ENCODE results near the gene CAPZA1. TPM values are rescaled to one million over a fixed set of nuclear protein-coding genes. Genes with fewer than 3 reads are reported as not detected.
"Not testable (repeated sequence)": the region's sequence is repeated elsewhere in the genome, so short reads cannot be mapped to it uniquely, and the experiment has no call there.

Gene CAPZA1
- total RNA-seq, 1 experiment from 2014 or later, result 97.5 TPM

GRCh38 chr1:112620377-112620695 is 704 bp downstream of the CAPZA1 start (continued):
- TF ChIP-seq FOXP1 (CRISPR knock-in tag; IDR thresholded peaks at IDR 0.05; ENCODE audit: borderline replicate concordance), result no peak
- TF ChIP-seq ZNF219 (CRISPR knock-in tag; IDR thresholded peaks at IDR 0.05; ENCODE audit: borderline replicate concordance), result no peak
- no peak for TF ChIP-seq NFATC4 (CRISPR knock-in tag; IDR thresholded peaks at IDR 0.05)
- TF ChIP-seq NR2C2 (CRISPR knock-in tag; IDR thresholded peaks at IDR 0.05), result no peak
- no peak for TF ChIP-seq E2F5 (CRISPR knock-in tag; IDR thresholded peaks at IDR 0.05)
- no peak for TF ChIP-seq ZNF121 (CRISPR knock-in tag; IDR thresholded peaks at IDR 0.05)
- TF ChIP-seq NR1H2 (CRISPR knock-in tag; IDR thresholded peaks at IDR 0.05), result no peak
- TF ChIP-seq ZNF532 (CRISPR knock-in tag; IDR thresholded peaks at IDR 0.05; ENCODE audit: borderline replicate concordance), result no peak
- no peak for TF ChIP-seq TEAD1 (CRISPR knock-in tag; IDR thresholded peaks at IDR 0.05)
- no peak for TF ChIP-seq ZNF425 (CRISPR knock-in tag; conservative IDR thresholded peaks at IDR 0.05)
- no peak for TF ChIP-seq ZSCAN18 (CRISPR knock-in tag; IDR thresholded peaks at IDR 0.05)
- TF ChIP-seq ZNF512 (CRISPR knock-in tag; IDR thresholded peaks at IDR 0.05; ENCODE audit: borderline replicate concordance), result no peak
- TF ChIP-seq TP53 (CRISPR knock-in tag; IDR thresholded peaks at IDR 0.05), result no peak

- H3K27me3 Mint-ChIP-seq (ENCODE audit: low read depth); ATAC-seq; H3K9me3 Mint-ChIP-seq; DNase-seq (ENCODE audit: low spot score); H3K36me3 Mint-ChIP-seq; CTCF ChIA-PET; H3K27ac Mint-ChIP-seq; H3K4me3 Mint-ChIP-seq: not testable (repeated sequence)
- peaks cover 14% of the 10 kb centered on the region for H3K4me1 Mint-ChIP-seq
- POLR2A ChIA-PET, result interaction anchor here (0.7 kb wide), 1 partner anchor 80 kb away, joined by 5 read pairs; no protein-coding TSS in a partner anchor
Observed at GRCh38 chr1:112624493-112624892, 4.9 kb downstream of the CAPZA1 start.

GRCh38 chr1:112625696-112626095 is 6.1 kb downstream of the CAPZA1 start:
- ChIA-PET POLR2A (no interaction called here), CTCF (no interaction called here)
- no peak overlapping the region for H3K4me3 Mint-ChIP-seq
- peaks cover 6% of the 10 kb centered on the region; the same call in 1 of the 2 replicates for H3K36me3 Mint-ChIP-seq
- DNase-seq (ENCODE audit: low spot score) (no peak), ATAC-seq (no peak)
- H3K27ac Mint-ChIP-seq, result peak overlapping the region; percentile 65
- H3K4me1 Mint-ChIP-seq, result peaks cover 9% of the 10 kb centered on the region
- H3K27me3 Mint-ChIP-seq (ENCODE audit: low read depth), result no peaks in the 10 kb centered on the region
- no peaks in the 10 kb centered on the region for H3K9me3 Mint-ChIP-seq
- no peak for TF ChIP-seq GTF2I (CRISPR knock-in tag; conservative IDR thresholded peaks at IDR 0.05)
- no peak for TF ChIP-seq ZNF219 (CRISPR knock-in tag; IDR thresholded peaks at IDR 0.05; ENCODE audit: borderline replicate concordance)
- TF ChIP-seq FOXK1 (CRISPR knock-in tag; IDR thresholded peaks at IDR 0.05), result no peak
- TF ChIP-seq ESRRA (CRISPR knock-in tag; IDR thresholded peaks at IDR 0.05; ENCODE audit: borderline replicate concordance), result no peak
- no peak for TF ChIP-seq USF1 (CRISPR knock-in tag; IDR thresholded peaks at IDR 0.05)
- TF ChIP-seq JUN (CRISPR knock-in tag; IDR thresholded peaks at IDR 0.05), result no peak
- no peak for TF ChIP-seq ZNF532 (CRISPR knock-in tag; IDR thresholded peaks at IDR 0.05; ENCODE audit: borderline replicate concordance)
- TF ChIP-seq ZNF671 (CRISPR knock-in tag; IDR thresholded peaks at IDR 0.05), result no peak
